KMS-11 (cell line): ENCODE results near the gene PGBD1.
"Not testable (repeated sequence)": the region's sequence is repeated elsewhere in the genome, so short reads cannot be mapped to it uniquely, and the experiment has no call there.

Experiments used
- H2AFZ ChIP-seq: fragments of 200-600 bp; sonication (generic); 2 replicates; pipeline ENCODE4 v1.6.1; 2016; ENCODE audit warnings: antibody characterized with exemption, mixed run types, low read depth
- H3K27ac ChIP-seq: fragments of 200-600 bp; sonication (generic); 2 replicates; pipeline ENCODE4 v1.6.1; 2016; ENCODE audit warnings: mild to moderate bottlenecking, mixed run types
- H3K27me3 ChIP-seq: fragments of 200-600 bp; sonication (generic); 2 replicates; pipeline ENCODE4 v1.6.1; 2017; ENCODE audit warnings: mild to moderate bottlenecking, low read depth, mixed run types, moderate library complexity; ENCODE audit not compliant: insufficient read depth
- H3K36me3 ChIP-seq: fragments of 200-600 bp; sonication (generic); 2 replicates; pipeline ENCODE4 v1.6.1; 2017; ENCODE audit warnings: mild to moderate bottlenecking, mixed run types; ENCODE audit not compliant: insufficient read depth
- H3K4me1 ChIP-seq: fragments of 200-600 bp; sonication (generic); 2 replicates; pipeline ENCODE4 v1.6.1; 2016; ENCODE audit warnings: mild to moderate bottlenecking, low read depth, mixed run types; ENCODE audit not compliant: poor library complexity, severe bottlenecking
- H3K4me2 ChIP-seq: fragments of 200-600 bp; sonication (generic); 2 replicates; pipeline ENCODE4 v1.7.0; 2016; ENCODE audit warnings: mild to moderate bottlenecking, mixed run types
- H3K4me3 ChIP-seq: fragments of 200-600 bp; sonication (generic); IDR thresholded peaks from 2 replicates; pipeline ENCODE4 v1.6.1; 2017; ENCODE audit warnings: low read depth, low read length, mixed read lengths; ENCODE audit not compliant: insufficient read depth
- H3K79me2 ChIP-seq: fragments of 200-600 bp; sonication (generic); 2 replicates; pipeline ENCODE4 v1.6.1; 2016; ENCODE audit warnings: low read depth, mixed run types; ENCODE audit not compliant: insufficient read depth
- H3K9ac ChIP-seq: fragments of 200-600 bp; sonication (generic); 2 replicates; pipeline ENCODE4 v1.6.1; 2016; ENCODE audit warnings: mild to moderate bottlenecking, mixed run types
- H4K20me1 ChIP-seq: fragments of 200-600 bp; sonication (generic); 2 replicates; pipeline ENCODE4 v1.6.1; 2016; ENCODE audit warnings: mild to moderate bottlenecking, mixed run types; ENCODE audit not compliant: insufficient read depth
- CTCF ChIP-seq: fragments of 200-600 bp; sonication (generic); conservative IDR thresholded peaks from 2 replicates; pipeline ENCODE4 v1.6.1; 2017; ENCODE audit warnings: low read depth, mild to moderate bottlenecking, antibody characterized with exemption, low read length, moderate library complexity, mixed read lengths

Gene PGBD1

GRCh38 chr6:28311139-28311823, 29.9 kb downstream of the PGBD1 start:
- no peaks in the 10 kb centered on the region for H3K36me3 ChIP-seq
- H3K27me3 ChIP-seq, result no peaks in the 10 kb centered on the region
- no peak overlapping the region for H2AFZ ChIP-seq
- H3K9ac ChIP-seq, result no peak overlapping the region
- no peak for TF ChIP-seq CTCF
- no peak overlapping the region for H3K27ac ChIP-seq
- no peaks in the 10 kb centered on the region for H4K20me1 ChIP-seq
- H3K4me1 ChIP-seq, result no peaks in the 10 kb centered on the region
- H3K79me2 ChIP-seq, result no peaks in the 10 kb centered on the region
- no peak overlapping the region for H3K4me3 ChIP-seq
- H3K4me2 ChIP-seq, result no peak overlapping the region

GRCh38 chr6:28312939-28313338, 31.6 kb downstream of the PGBD1 start:
- no peak for TF ChIP-seq CTCF
- no peaks in the 10 kb centered on the region for H3K27me3 ChIP-seq

GRCh38 chr6:28315628-28316027, 34.3 kb downstream of the PGBD1 start:
- H3K4me3 ChIP-seq, result no peak overlapping the region
- no peaks in the 10 kb centered on the region for H3K36me3 ChIP-seq
- H3K4me1 ChIP-seq, result no peaks in the 10 kb centered on the region
- no peak overlapping the region for H3K9ac ChIP-seq
- no peak overlapping the region for H2AFZ ChIP-seq
- no peak overlapping the region for H3K27ac ChIP-seq
- TF ChIP-seq CTCF, result no peak
- H3K27me3 ChIP-seq, result no peaks in the 10 kb centered on the region
- no peaks in the 10 kb centered on the region for H3K79me2 ChIP-seq
- H3K4me2 ChIP-seq, result no peak overlapping the region
- H4K20me1 ChIP-seq, result no peaks in the 10 kb centered on the region

More at GRCh38 chr6:28312939-28313338, 31.6 kb downstream of the PGBD1 start:
- Histone ChIP-seq H3K79me2 (no peaks in the 10 kb centered on the region), H3K36me3 (no peaks in the 10 kb centered on the region), H4K20me1 (no peaks in the 10 kb centered on the region), H3K9ac (no peak overlapping the region), H3K4me2 (no peak overlapping the region), H3K4me1 (no peaks in the 10 kb centered on the region), H3K4me3 (no peak overlapping the region), H2AFZ (no peak overlapping the region), H3K27ac (no peak overlapping the region)

GRCh38 chr6:28317866-28318265, 36.5 kb downstream of the PGBD1 start:
- H3K27ac ChIP-seq, H3K4me3 ChIP-seq, H2AFZ ChIP-seq, H3K36me3 ChIP-seq, H3K4me1 ChIP-seq, H3K9ac ChIP-seq, H3K4me2 ChIP-seq, H4K20me1 ChIP-seq, H3K27me3 ChIP-seq, H3K79me2 ChIP-seq: not testable (repeated sequence)

- Histone ChIP-seq H4K20me1 (no peaks in the 10 kb centered on the region), H3K4me1 (no peaks in the 10 kb centered on the region), H2AFZ (no peak overlapping the region), H3K9ac (no peak overlapping the region), H3K4me2 (no peak overlapping the region), H3K79me2 (no peaks in the 10 kb centered on the region), H3K36me3 (no peaks in the 10 kb centered on the region), H3K4me3 (no peak overlapping the region), H3K27ac (no peak overlapping the region), H3K27me3 (no peaks in the 10 kb centered on the region)
- TF ChIP-seq CTCF, result no peak
These were observed 41.3 kb downstream of the PGBD1 start for GRCh38 chr6:28322661-28323060.
